ENCODE data around the gene H1-8. TPM values are rescaled to one million over a fixed set of nuclear protein-coding genes. Genes with fewer than 3 reads are reported as not detected.

Gene H1-8
- polyA plus RNA-seq, 2 donors, result not detected

DNA sequence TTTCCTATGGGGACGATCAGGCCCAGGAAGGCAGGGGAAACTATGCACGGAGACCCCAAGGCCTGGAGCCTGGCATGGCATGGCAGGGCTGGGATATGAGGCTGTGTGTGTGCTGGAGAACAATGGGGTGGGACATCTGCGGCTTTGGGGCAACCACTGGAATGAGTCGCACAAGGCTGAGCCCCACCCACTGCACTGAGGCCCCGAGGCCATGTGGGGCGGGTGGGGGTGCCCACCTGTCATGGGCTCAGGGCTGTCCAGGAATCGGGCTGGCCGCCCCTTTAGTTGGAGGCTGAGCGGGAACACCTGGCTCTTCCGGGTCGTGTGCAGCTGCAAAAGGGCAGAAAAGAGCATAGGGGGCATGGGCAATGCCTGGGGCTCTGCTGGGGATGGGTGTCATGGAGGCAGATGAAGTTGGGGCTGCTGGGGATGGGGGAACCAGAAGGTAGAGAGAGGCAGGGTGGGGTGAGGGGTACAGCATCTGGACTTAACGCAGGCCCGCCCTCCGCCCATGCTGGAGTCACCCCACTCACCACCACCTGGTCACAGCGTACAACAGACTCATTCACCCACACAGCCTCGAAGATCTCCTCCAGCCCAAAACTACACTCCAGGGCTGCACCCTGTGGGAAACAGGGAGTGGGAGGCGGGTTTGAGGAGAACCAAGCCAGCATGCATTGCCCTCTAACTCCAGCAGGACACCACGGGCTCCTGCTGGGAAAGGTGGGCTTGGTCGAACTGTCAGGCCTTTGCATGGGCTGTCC lies 32.4 kb downstream of the H1-8 start:
- H3K4me1 ChIP-seq (ENCODE audit: control insufficient read depth in 2 of 2, insufficient read depth in 2 of 2, low read length in 1 of 2), result peaks cover 2 to 17% of the 10 kb centered on the region in 2 donors
- no peaks in the 10 kb centered on the region for H3K9me3 ChIP-seq (ENCODE audit: control insufficient read depth in 2 of 2, insufficient read depth in 1 of 2, low read depth in 1 of 2, low read length in 1 of 2)
- H3K36me3 ChIP-seq (ENCODE audit: control insufficient read depth in 2 of 2, insufficient read depth in 2 of 2, low read length in 1 of 2), result peaks cover 0 to 6% of the 10 kb centered on the region in 2 donors
- WGBS, 2 donors, result 79 to 89% methylated on average over 17 to 19 of the region's 19 CpGs
- no peak overlapping the region for H3K27ac ChIP-seq (ENCODE audit: low read depth in 2 of 2, low read length in 1 of 2)
- H3K27me3 ChIP-seq (ENCODE audit: control insufficient read depth in 1 of 2, insufficient read depth in 2 of 2, low read length in 2 of 2), result no peaks in the 10 kb centered on the region
- H3K4me3 ChIP-seq (ENCODE audit: low read depth in 1 of 2, low read length in 2 of 2), result no peak overlapping the region

DNA sequence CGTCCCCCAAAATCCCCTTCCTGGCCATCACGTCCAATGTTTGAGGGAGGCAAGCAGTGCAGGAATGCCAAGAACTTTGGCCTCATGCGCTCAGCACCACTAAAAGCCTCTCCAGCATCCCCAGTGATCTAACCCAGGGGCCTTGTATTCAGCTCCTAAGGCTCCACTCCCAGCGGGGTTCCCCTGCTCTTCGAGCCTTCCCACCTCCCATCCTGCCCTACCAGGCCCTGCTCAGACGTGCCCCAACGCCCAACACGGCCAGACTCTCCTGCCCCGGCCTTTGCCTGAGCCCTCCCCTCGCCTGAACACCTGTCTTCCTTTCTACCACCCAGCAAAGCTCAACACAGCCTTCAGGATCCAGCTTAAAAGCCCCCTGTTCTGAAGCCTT lies 33.0 kb downstream of the H1-8 start:
- Histone ChIP-seq H3K27me3 (ENCODE audit: control insufficient read depth in 1 of 2, insufficient read depth in 2 of 2, low read length in 2 of 2) (no peaks in the 10 kb centered on the region), H3K27ac (ENCODE audit: low read depth in 2 of 2, low read length in 1 of 2) (peak overlapping the region in 1 of 2 donors; percentile 16), H3K9me3 (ENCODE audit: control insufficient read depth in 2 of 2, insufficient read depth in 1 of 2, low read depth in 1 of 2, low read length in 1 of 2) (no peaks in the 10 kb centered on the region), H3K4me3 (ENCODE audit: low read depth in 1 of 2, low read length in 2 of 2) (no peak overlapping the region), H3K4me1 (ENCODE audit: control insufficient read depth in 2 of 2, insufficient read depth in 2 of 2, low read length in 1 of 2) (peaks cover 2 to 17% of the 10 kb centered on the region in 2 donors), H3K36me3 (ENCODE audit: control insufficient read depth in 2 of 2, insufficient read depth in 2 of 2, low read length in 1 of 2) (peaks cover 0 to 5% of the 10 kb centered on the region in 2 donors)
- WGBS, 2 donors, result 68 to 74% methylated on average over 10 of the region's 10 CpGs

DNA sequence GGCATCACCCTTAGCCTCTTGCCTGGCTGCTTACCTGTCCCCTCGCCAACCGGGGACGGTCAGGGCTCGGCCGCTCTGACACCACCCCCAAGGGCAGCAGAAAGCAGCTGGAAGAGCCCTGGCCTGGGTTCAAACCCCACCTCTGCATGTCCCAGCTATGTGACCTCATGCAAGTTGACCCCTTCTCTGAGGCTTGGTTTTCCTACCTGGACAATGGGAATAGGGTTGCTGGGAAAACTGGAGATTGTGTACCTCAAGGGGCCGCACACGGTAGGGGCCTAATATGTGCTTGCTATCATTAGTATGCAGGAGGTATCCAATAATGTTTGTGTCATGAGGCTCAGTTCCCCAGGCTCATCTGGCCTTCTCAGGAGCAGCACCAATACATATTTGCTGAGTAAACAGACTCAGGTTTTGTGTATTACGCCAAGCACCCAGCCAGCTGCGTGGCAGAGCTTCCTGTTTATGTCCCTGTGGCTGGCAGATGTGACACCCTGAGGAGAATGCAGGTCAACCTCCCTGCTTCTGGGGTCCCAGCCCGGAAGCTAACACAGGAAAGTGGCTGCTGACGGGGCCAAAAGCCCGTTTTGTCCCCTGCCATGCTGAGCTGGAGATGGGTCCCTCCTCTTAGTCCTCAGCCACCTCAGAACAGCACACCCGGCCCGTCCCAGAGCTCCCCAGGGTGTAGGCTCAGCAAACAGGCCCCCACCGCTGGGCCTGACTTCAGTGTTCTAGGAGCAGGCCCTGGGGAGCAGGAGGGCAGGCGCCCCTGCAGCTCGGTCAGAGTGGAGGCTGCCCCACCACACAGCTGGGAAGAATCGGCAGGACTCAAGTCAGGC lies 33.8 kb downstream of the H1-8 start:
- H3K27ac ChIP-seq (ENCODE audit: low read depth in 2 of 2, low read length in 1 of 2), result peak overlapping the region; percentile 48 to 66
- H3K27me3 ChIP-seq (ENCODE audit: control insufficient read depth in 1 of 2, insufficient read depth in 2 of 2, low read length in 2 of 2), result no peaks in the 10 kb centered on the region
- H3K9me3 ChIP-seq (ENCODE audit: control insufficient read depth in 2 of 2, insufficient read depth in 1 of 2, low read depth in 1 of 2, low read length in 1 of 2), result no peaks in the 10 kb centered on the region
- peaks cover 2 to 17% of the 10 kb centered on the region in 2 donors for H3K4me1 ChIP-seq (ENCODE audit: control insufficient read depth in 2 of 2, insufficient read depth in 2 of 2, low read length in 1 of 2)
- 65 to 72% methylated on average over 18 of the region's 18 CpGs for WGBS, 2 donors
- no peak overlapping the region for H3K4me3 ChIP-seq (ENCODE audit: low read depth in 1 of 2, low read length in 2 of 2)
- peaks cover 0 to 5% of the 10 kb centered on the region in 2 donors for H3K36me3 ChIP-seq (ENCODE audit: control insufficient read depth in 2 of 2, insufficient read depth in 2 of 2, low read length in 1 of 2)

DNA sequence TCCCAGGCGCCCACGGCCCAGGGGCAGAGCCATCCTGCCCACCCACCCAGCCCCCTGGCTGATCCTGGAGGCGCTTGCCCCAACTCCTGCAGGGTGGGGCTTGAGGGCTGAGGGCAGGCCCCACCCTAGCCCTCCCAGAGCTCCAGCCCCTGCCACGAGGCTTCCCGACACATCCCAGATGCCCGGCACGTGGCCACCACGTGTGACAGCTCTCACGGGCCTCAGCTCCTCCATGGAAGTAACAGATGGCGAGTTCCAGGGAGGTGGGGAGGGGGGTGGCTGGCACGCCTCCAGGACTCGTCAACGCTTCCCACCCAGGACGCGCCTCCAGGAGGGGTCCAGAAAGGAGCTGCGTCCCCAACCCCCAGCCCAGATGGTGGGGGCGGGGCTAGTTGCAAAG lies 34.4 kb downstream of the H1-8 start:
- no peaks in the 10 kb centered on the region for H3K9me3 ChIP-seq (ENCODE audit: control insufficient read depth in 2 of 2, insufficient read depth in 1 of 2, low read depth in 1 of 2, low read length in 1 of 2)
- WGBS, 2 donors, result 56 to 61% methylated on average over 17 of the region's 17 CpGs
- peaks cover 0 to 5% of the 10 kb centered on the region in 2 donors for H3K36me3 ChIP-seq (ENCODE audit: control insufficient read depth in 2 of 2, insufficient read depth in 2 of 2, low read length in 1 of 2)
- H3K27ac ChIP-seq (ENCODE audit: low read depth in 2 of 2, low read length in 1 of 2), result peak overlapping the region; percentile 22 to 66
- no peak overlapping the region for H3K4me3 ChIP-seq (ENCODE audit: low read depth in 1 of 2, low read length in 2 of 2)
- peaks cover 2 to 17% of the 10 kb centered on the region in 2 donors for H3K4me1 ChIP-seq (ENCODE audit: control insufficient read depth in 2 of 2, insufficient read depth in 2 of 2, low read length in 1 of 2)
- no peaks in the 10 kb centered on the region for H3K27me3 ChIP-seq (ENCODE audit: control insufficient read depth in 1 of 2, insufficient read depth in 2 of 2, low read length in 2 of 2)

DNA sequence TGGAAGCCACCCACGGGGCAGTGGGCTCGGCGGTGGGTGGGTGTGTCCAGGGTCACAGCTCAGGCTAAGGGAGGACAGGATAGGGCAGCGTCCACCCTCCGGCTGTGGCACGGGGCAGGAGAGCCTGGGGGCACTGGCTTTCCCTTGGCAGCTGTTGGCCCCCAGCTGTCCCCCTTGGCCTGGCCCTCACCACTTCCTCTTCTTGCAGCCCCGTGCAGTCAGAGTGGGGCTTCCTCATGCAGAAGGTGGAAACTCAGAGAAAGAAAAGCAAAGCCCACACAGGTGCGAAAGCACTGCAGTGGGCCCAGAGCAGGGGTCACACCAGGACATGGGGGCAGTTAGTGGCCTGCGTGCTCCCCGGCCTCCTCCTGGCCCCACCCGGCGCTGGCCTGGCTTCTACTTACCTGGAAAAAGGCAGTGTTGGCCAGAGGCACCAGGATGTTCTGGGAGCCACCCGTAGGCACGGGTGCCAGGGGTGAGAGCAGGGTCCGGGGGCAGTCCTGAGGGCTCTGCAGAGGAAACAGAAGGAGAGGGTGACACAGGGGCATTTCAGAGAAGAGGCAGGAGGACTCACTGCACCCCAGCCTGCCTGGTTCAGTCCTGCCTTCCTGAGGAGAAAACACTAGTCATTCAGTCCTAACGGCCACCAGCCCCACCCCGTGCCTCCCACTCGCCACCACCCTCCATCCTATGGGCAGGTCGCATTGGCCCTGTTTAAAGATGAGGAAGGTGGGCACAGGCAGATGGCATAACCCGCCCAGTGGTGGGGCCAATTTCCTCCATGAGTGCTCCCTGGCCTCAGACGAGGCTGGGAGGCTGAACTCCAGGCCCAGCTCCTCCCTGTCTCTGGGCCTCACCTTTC lies 35.2 kb downstream of the H1-8 start:
- H3K27me3 ChIP-seq (ENCODE audit: control insufficient read depth in 1 of 2, insufficient read depth in 2 of 2, low read length in 2 of 2), result no peaks in the 10 kb centered on the region
- no peaks in the 10 kb centered on the region for H3K9me3 ChIP-seq (ENCODE audit: control insufficient read depth in 2 of 2, insufficient read depth in 1 of 2, low read depth in 1 of 2, low read length in 1 of 2)
- WGBS, 2 donors, result 71 to 72% methylated on average over 21 of the region's 21 CpGs
- H3K4me3 ChIP-seq (ENCODE audit: low read depth in 1 of 2, low read length in 2 of 2), result no peak overlapping the region
- H3K27ac ChIP-seq (ENCODE audit: low read depth in 2 of 2, low read length in 1 of 2), result peak overlapping the region; percentile 38 to 66
- peaks cover 0 to 7% of the 10 kb centered on the region in 2 donors for H3K36me3 ChIP-seq (ENCODE audit: control insufficient read depth in 2 of 2, insufficient read depth in 2 of 2, low read length in 1 of 2)
- H3K4me1 ChIP-seq (ENCODE audit: control insufficient read depth in 2 of 2, insufficient read depth in 2 of 2, low read length in 1 of 2), result peaks cover 2 to 14% of the 10 kb centered on the region in 2 donors

DNA sequence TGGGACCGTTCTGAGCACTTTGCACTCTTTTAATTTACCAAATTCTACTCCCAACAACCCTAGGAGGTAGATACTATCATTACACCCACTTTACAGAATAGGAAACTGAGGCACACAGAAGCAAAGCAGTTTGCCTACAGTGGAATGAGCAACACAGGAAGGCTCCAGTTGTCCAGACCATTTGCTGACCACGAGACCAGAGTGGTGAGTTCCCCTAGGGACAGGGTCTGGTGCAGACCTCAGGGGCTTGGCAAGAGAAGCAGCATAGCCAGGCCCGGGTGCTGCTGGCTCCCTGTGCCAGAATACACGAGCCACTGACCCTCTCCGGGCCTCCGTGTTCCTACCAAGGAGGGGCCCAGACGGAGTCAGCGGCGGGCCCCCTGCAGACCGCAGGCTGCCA lies 37.0 kb downstream of the H1-8 start:
- no peak overlapping the region for H3K4me3 ChIP-seq (ENCODE audit: low read depth in 1 of 2, low read length in 2 of 2)
- peaks cover 0 to 7% of the 10 kb centered on the region in 2 donors for H3K36me3 ChIP-seq (ENCODE audit: control insufficient read depth in 2 of 2, insufficient read depth in 2 of 2, low read length in 1 of 2)
- no peaks in the 10 kb centered on the region for H3K9me3 ChIP-seq (ENCODE audit: control insufficient read depth in 2 of 2, insufficient read depth in 1 of 2, low read depth in 1 of 2, low read length in 1 of 2)
- H3K27me3 ChIP-seq (ENCODE audit: control insufficient read depth in 1 of 2, insufficient read depth in 2 of 2, low read length in 2 of 2), result no peaks in the 10 kb centered on the region
- 86% methylated on average over 10 of the region's 10 CpGs for WGBS, 2 donors
- H3K4me1 ChIP-seq (ENCODE audit: control insufficient read depth in 2 of 2, insufficient read depth in 2 of 2, low read length in 1 of 2), result peaks cover 2 to 14% of the 10 kb centered on the region in 2 donors
- no peak overlapping the region for H3K27ac ChIP-seq (ENCODE audit: low read depth in 2 of 2, low read length in 1 of 2)

DNA sequence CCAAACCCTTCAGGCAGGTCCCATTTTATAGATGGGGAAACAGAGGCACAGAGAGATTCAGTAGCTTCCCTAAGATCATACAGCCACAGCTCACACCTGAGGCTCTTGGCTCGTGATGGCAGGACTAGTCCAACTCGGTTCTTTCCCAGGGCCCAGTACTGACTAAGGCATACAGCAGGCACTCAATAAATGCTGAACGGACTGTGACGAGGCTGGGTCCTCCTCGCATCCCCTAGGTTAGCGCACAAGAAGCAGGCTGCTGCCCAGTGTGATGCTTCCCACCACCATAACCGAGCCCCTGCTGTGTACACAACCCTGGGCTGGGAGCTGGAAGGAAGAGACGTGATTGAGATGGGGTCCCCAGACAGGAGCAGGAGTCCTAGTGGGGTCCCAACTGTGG lies 38.6 kb downstream of the H1-8 start:
- H3K27ac ChIP-seq (ENCODE audit: low read depth in 2 of 2, low read length in 1 of 2), result no peak overlapping the region
- 93% methylated on average over 8 of the region's 8 CpGs for WGBS, 2 donors
- H3K36me3 ChIP-seq (ENCODE audit: control insufficient read depth in 2 of 2, insufficient read depth in 2 of 2, low read length in 1 of 2), result peaks cover 3 to 10% of the 10 kb centered on the region in 2 donors
- H3K27me3 ChIP-seq (ENCODE audit: control insufficient read depth in 1 of 2, insufficient read depth in 2 of 2, low read length in 2 of 2), result no peaks in the 10 kb centered on the region
- no peak overlapping the region for H3K4me3 ChIP-seq (ENCODE audit: low read depth in 1 of 2, low read length in 2 of 2)
- peaks cover 2 to 11% of the 10 kb centered on the region in 2 donors for H3K4me1 ChIP-seq (ENCODE audit: control insufficient read depth in 2 of 2, insufficient read depth in 2 of 2, low read length in 1 of 2)
- no peaks in the 10 kb centered on the region for H3K9me3 ChIP-seq (ENCODE audit: control insufficient read depth in 2 of 2, insufficient read depth in 1 of 2, low read depth in 1 of 2, low read length in 1 of 2)

DNA sequence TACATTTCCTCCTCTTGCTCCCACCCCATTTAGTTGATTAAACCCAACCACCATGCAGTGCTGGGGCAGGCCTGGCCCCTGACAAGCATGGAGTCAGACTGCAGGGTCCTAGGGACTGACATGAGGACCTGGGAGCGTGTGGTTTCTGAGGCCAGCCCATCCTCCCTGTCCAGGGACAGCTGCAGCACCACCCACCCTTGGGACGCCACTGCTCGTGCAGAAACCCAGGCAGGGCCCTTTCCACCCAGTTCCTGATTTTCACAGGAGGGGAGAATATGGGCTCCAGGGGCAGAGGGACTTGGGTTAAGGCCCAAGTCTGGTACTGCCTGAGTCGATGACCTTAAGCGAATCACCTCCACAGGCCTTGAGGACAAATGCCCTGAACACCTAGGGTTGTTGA lies 39.8 kb downstream of the H1-8 start:
- WGBS, 2 donors, result 91 to 92% methylated on average over 5 of the region's 5 CpGs
- H3K36me3 ChIP-seq (ENCODE audit: control insufficient read depth in 2 of 2, insufficient read depth in 2 of 2, low read length in 1 of 2), result peaks cover 3 to 10% of the 10 kb centered on the region in 2 donors
- no peak overlapping the region for H3K27ac ChIP-seq (ENCODE audit: low read depth in 2 of 2, low read length in 1 of 2)
- no peak overlapping the region for H3K4me3 ChIP-seq (ENCODE audit: low read depth in 1 of 2, low read length in 2 of 2)
- H3K27me3 ChIP-seq (ENCODE audit: control insufficient read depth in 1 of 2, insufficient read depth in 2 of 2, low read length in 2 of 2), result no peaks in the 10 kb centered on the region
- H3K4me1 ChIP-seq (ENCODE audit: control insufficient read depth in 2 of 2, insufficient read depth in 2 of 2, low read length in 1 of 2), result peaks cover 0 to 11% of the 10 kb centered on the region in 2 donors
- H3K9me3 ChIP-seq (ENCODE audit: control insufficient read depth in 2 of 2, insufficient read depth in 1 of 2, low read depth in 1 of 2, low read length in 1 of 2), result no peaks in the 10 kb centered on the region

DNA sequence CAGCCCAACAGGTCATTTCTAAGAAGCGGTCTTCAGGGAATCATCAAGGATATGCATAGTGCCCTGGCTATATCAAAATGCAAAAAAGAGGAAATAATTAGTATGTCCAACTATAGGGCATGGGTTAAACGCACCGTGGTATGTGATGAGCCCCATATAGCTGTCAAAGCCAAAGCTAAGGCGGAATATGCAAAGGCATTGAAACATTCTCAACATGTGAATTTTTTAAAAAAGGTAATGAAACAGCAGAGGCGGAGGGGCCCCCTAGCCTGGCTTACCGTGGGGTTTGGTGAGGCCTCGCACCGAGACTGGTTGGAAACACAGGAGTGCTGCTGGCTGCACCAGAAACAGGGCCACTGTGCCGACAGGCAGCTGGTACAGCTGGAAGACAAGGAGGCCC lies 40.3 kb downstream of the H1-8 start:
- Histone ChIP-seq H3K27ac (ENCODE audit: low read depth in 2 of 2, low read length in 1 of 2) (no peak overlapping the region), H3K36me3 (ENCODE audit: control insufficient read depth in 2 of 2, insufficient read depth in 2 of 2, low read length in 1 of 2) (peaks cover 3 to 10% of the 10 kb centered on the region in 2 donors), H3K27me3 (ENCODE audit: control insufficient read depth in 1 of 2, insufficient read depth in 2 of 2, low read length in 2 of 2) (no peaks in the 10 kb centered on the region), H3K4me1 (ENCODE audit: control insufficient read depth in 2 of 2, insufficient read depth in 2 of 2, low read length in 1 of 2) (peaks cover 0 to 7% of the 10 kb centered on the region in 2 donors), H3K9me3 (ENCODE audit: control insufficient read depth in 2 of 2, insufficient read depth in 1 of 2, low read depth in 1 of 2, low read length in 1 of 2) (no peaks in the 10 kb centered on the region), H3K4me3 (ENCODE audit: low read depth in 1 of 2, low read length in 2 of 2) (no peak overlapping the region)
- WGBS, 2 donors, result 90 to 92% methylated on average over 9 of the region's 9 CpGs
